C4-2B (cell line): ENCODE results near the gene RELN.

ENCODE experiments used
- H3K27ac ChIP-seq: fragments of 450-650 bp; 2 replicates; pipeline ENCODE4 v1.5.1; 2017
- CTCF ChIP-seq: fragments of 450-650 bp; conservative IDR thresholded peaks from 2 replicates; pipeline ENCODE4 v1.5.1; 2017; ENCODE audit warnings: mild to moderate bottlenecking
- ZFX ChIP-seq: fragments of 450-650 bp; IDR thresholded peaks from 2 replicates; pipeline ENCODE4 v1.6.1; 2017

Gene RELN

GRCh38 chr7:103501206-103501605 is 488.3 kb downstream of the RELN start:
- TF ChIP-seq CTCF (no peak), ZFX (no peak)
- no peak overlapping the region for H3K27ac ChIP-seq

- no peak overlapping the region for H3K27ac ChIP-seq
- TF ChIP-seq CTCF, result no peak
- no peak for TF ChIP-seq ZFX
Measured at GRCh38 chr7:103499976-103500375, 489.5 kb downstream of the RELN start.

GRCh38 chr7:103487419-103487818 is 502.0 kb downstream of the RELN start:
- peak overlapping the region; percentile 77 for H3K27ac ChIP-seq
- TF ChIP-seq CTCF (no peak), ZFX (no peak; the same call in 1 of the 2 replicates)

GRCh38 chr7:103486873-103487272 is 502.6 kb downstream of the RELN start:
- peak overlapping the region; percentile 31; the same call in 1 of the 2 replicates for H3K27ac ChIP-seq

- TF ChIP-seq CTCF (no peak), ZFX (no peak)
- no peak overlapping the region; the same call in 1 of the 2 replicates for H3K27ac ChIP-seq
Measured at GRCh38 chr7:103480771-103481170, 508.7 kb downstream of the RELN start.

GRCh38 chr7:103474956-103475355 is 514.5 kb downstream of the RELN start:
- H3K27ac ChIP-seq, result no peak overlapping the region
- TF ChIP-seq ZFX (no peak), CTCF (no peak)

- no peak overlapping the region for H3K27ac ChIP-seq
- no peak for TF ChIP-seq CTCF
- TF ChIP-seq ZFX, result no peak
Measured at GRCh38 chr7:103469095-103469948, 520.1 kb downstream of the RELN start.

- no peak overlapping the region for H3K27ac ChIP-seq
- TF ChIP-seq CTCF (no peak), ZFX (no peak)
Measured at GRCh38 chr7:103466814-103467213, 522.6 kb downstream of the RELN start.
